Progenitor cell of endocrine pancreas (in vitro differentiated cells): ENCODE measurements around the gene CEP89. TPM values are rescaled to one million over a fixed set of nuclear protein-coding genes. Genes with fewer than 3 reads are reported as not detected.

Experiments
- total RNA-seq: library from RNA; stranded (reverse); gene quantifications from 2 replicates; pipeline ENCODE4 v1.2.1, GENCODE V29; 2021

CEP89 gene
- total RNA-seq, 1 donor from 2014 or later = 47.3 TPM

Other genes with a start within 250 kb of the CEP89 start
- 4.6 and 5.4 TPM in 2 replicates for gene SLC7A9, start 102.2 kb downstream of the CEP89 start, total RNA-seq
- 3.4 and 4.7 TPM in 2 replicates for gene FAAP24, start 284 bp upstream of the CEP89 start, total RNA-seq
- gene RHPN2, start 92.9 kb upstream of the CEP89 start, total RNA-seq = 33.9 and 40.2 TPM in 2 replicates
- 13.4 and 15.6 TPM in 2 replicates for gene GPATCH1, start 109.2 kb upstream of the CEP89 start, total RNA-seq
- not detected in 2 replicates for gene WDR88, start 160.2 kb upstream of the CEP89 start, total RNA-seq
- 50.1 and 51.2 TPM in 2 replicates for gene LRP3, start 222.4 kb upstream of the CEP89 start, total RNA-seq